ENCODE data around the gene FOXQ1.

GRCh38 chr6:1322156-1322555 is 10.3 kb downstream of the FOXQ1 start:
- TF ChIP-seq CTCF (IDR thresholded peaks at IDR 0.05; ENCODE audit: insufficient read depth, low read length) = no peak
- no peak for TF ChIP-seq REST (IDR thresholded peaks at IDR 0.05; ENCODE audit: insufficient replicate concordance, low read depth)
- TF ChIP-seq POLR2AphosphoS5 (IDR thresholded peaks at IDR 0.05; ENCODE audit: low read depth) = no peak
- TF ChIP-seq GABPA (IDR thresholded peaks at IDR 0.05; ENCODE audit: low read depth) = no peak

All from HL-60 (cell line).